BLaER1 treated with 17β-estradiol and CSF1 and Interleukin-3, amounts not matched to agents 10 nM and 100 nM (cell line): ENCODE data around the gene SZRD1.

Source experiments
- H3K27ac ChIP-seq, 11 experiments: shearing (Covaris generic); formaldehyde crosslinking; 2 replicates each; pipeline ENCODE4 v1.8.1; 2022
- H3K27me3 ChIP-seq, 11 experiments: shearing (Covaris generic); formaldehyde crosslinking; 2 replicates each; pipeline ENCODE4 v1.8.1; 2022
- H3K36me3 ChIP-seq, 11 experiments: shearing (Covaris generic); formaldehyde crosslinking; 2 replicates each; pipeline ENCODE4 v1.8.1; 2022
- H3K4me1 ChIP-seq, 10 experiments: shearing (Covaris generic); formaldehyde crosslinking; 2 replicates each; pipeline ENCODE4 v1.8.1; 2022
- H3K4me2 ChIP-seq, 11 experiments: shearing (Covaris generic); formaldehyde crosslinking; 2 replicates each; pipeline ENCODE4 v1.8.1; 2022
- H3K4me3 ChIP-seq, 10 experiments: shearing (Covaris generic); formaldehyde crosslinking; 2 replicates each; pipeline ENCODE4 v1.8.1; 2022
- H3K9ac ChIP-seq, 11 experiments: shearing (Covaris generic); formaldehyde crosslinking; 2 replicates each; pipeline ENCODE4 v1.8.1; 2022
- H3K9me3 ChIP-seq, 11 experiments: shearing (Covaris generic); formaldehyde crosslinking; replicated peaks in 1 of 11; 2 replicates each; pipeline ENCODE4 v1.8.1; 2022
- H4K20me1 ChIP-seq, 11 experiments: shearing (Covaris generic); formaldehyde crosslinking; 2 replicates each; pipeline ENCODE4 v1.8.1; 2022
- Cebpa-rat ChIP-seq, 11 experiments: shearing (Covaris generic); IDR thresholded peaks; 2 replicates each; pipeline ENCODE4 v1.8.1; 2022

Gene SZRD1

GRCh38 chr1:16413191-16413590 is 46.1 kb downstream of the SZRD1 start:
- Histone ChIP-seq H3K27ac (no peak overlapping the region), H3K4me3 (no peak overlapping the region), H3K36me3 (no peaks in the 10 kb centered on the region), H3K9ac (no peak overlapping the region), H3K27me3 (no peaks in the 10 kb centered on the region), H3K9me3 (no peaks in the 10 kb centered on the region), H3K4me2 (no peak overlapping the region), H4K20me1 (no peaks in the 10 kb centered on the region), H3K4me1 (peaks cover 0 to 12% (median 3%) of the 10 kb centered on the region in 10 experiments; a peak in 9 of 20 replicates)
- no peak for TF ChIP-seq Cebpa-rat (IDR thresholded peaks at IDR 0.05)

GRCh38 chr1:16418823-16419425 is 51.9 kb downstream of the SZRD1 start:
- Histone ChIP-seq H4K20me1 (no peaks in the 10 kb centered on the region), H3K4me1 (peaks cover 24 to 35% (median 31%) of the 10 kb centered on the region in 10 experiments), H3K27ac (peak overlapping the region in 3 of 11 experiments; percentile 10 to 76 (median 74); a peak in 3 of 22 replicates), H3K36me3 (no peaks in the 10 kb centered on the region), H3K27me3 (no peaks in the 10 kb centered on the region), H3K9me3 (no peaks in the 10 kb centered on the region), H3K9ac (no peak overlapping the region), H3K4me2 (peak overlapping the region in 6 of 11 experiments; percentile 79 to 90 (median 85); a peak in 9 of 22 replicates), H3K4me3 (no peak overlapping the region)
- TF ChIP-seq Cebpa-rat (IDR thresholded peaks at IDR 0.05): 0 out of 22 replicates have a peak, but pooled peaks of 1 of the 11 experiments have one; percentile 21

GRCh38 chr1:16420424-16421118 is 53.5 kb downstream of the SZRD1 start:
- no peaks in the 10 kb centered on the region for H4K20me1 ChIP-seq
- H3K27ac ChIP-seq: peak overlapping the region in 9 of 11 experiments; percentile 47 to 79 (median 74); a peak in 18 of 22 replicates
- H3K4me3 ChIP-seq: peak overlapping the region in 3 of 10 experiments; percentile 5 to 29 (median 6); a peak in 6 of 20 replicates
- H3K36me3 ChIP-seq: no peaks in the 10 kb centered on the region
- H3K9me3 ChIP-seq: no peaks in the 10 kb centered on the region
- TF ChIP-seq Cebpa-rat (IDR thresholded peaks at IDR 0.05): peak in 7 of 11 experiments; percentile 33 to 89 (median 74); a peak in 12 of 22 replicates
- no peaks in the 10 kb centered on the region for H3K27me3 ChIP-seq
- H3K4me2 ChIP-seq: peak overlapping the region; percentile 58 to 92 (median 85)
- H3K4me1 ChIP-seq: peaks cover 24 to 35% (median 31%) of the 10 kb centered on the region in 10 experiments
- peak overlapping the region in 9 of 11 experiments; percentile 15 to 60 (median 57); a peak in 15 of 22 replicates for H3K9ac ChIP-seq

GRCh38 chr1:16421201-16421600 is 54.2 kb downstream of the SZRD1 start:
- peak overlapping the region in 3 of 10 experiments; percentile 5 to 29 (median 6); a peak in 5 of 20 replicates for H3K4me3 ChIP-seq
- H3K27me3 ChIP-seq: no peaks in the 10 kb centered on the region
- peaks cover 24 to 35% (median 31%) of the 10 kb centered on the region in 10 experiments for H3K4me1 ChIP-seq
- H3K4me2 ChIP-seq: peak overlapping the region; percentile 58 to 92 (median 85)
- H4K20me1 ChIP-seq: no peaks in the 10 kb centered on the region
- peak overlapping the region in 9 of 11 experiments; percentile 8 to 60 (median 52); a peak in 12 of 22 replicates for H3K9ac ChIP-seq
- H3K27ac ChIP-seq: peak overlapping the region in 9 of 11 experiments; percentile 47 to 79 (median 73); a peak in 18 of 22 replicates
- TF ChIP-seq Cebpa-rat (IDR thresholded peaks at IDR 0.05): no peak
- H3K36me3 ChIP-seq: no peaks in the 10 kb centered on the region
- no peaks in the 10 kb centered on the region for H3K9me3 ChIP-seq

GRCh38 chr1:16422041-16422440 is 55.0 kb downstream of the SZRD1 start:
- H3K9ac ChIP-seq: peak overlapping the region in 3 of 11 experiments; percentile 21 to 52 (median 46); a peak in 2 of 22 replicates
- H3K4me3 ChIP-seq: no peak overlapping the region
- H3K27me3 ChIP-seq: no peaks in the 10 kb centered on the region
- H4K20me1 ChIP-seq: no peaks in the 10 kb centered on the region
- H3K9me3 ChIP-seq: no peaks in the 10 kb centered on the region
- H3K4me1 ChIP-seq: peaks cover 24 to 35% (median 31%) of the 10 kb centered on the region in 10 experiments
- H3K4me2 ChIP-seq: peak overlapping the region in 10 of 11 experiments; percentile 58 to 92 (median 86); a peak in 19 of 22 replicates
- no peaks in the 10 kb centered on the region for H3K36me3 ChIP-seq
- H3K27ac ChIP-seq: peak overlapping the region in 8 of 11 experiments; percentile 60 to 79 (median 73); a peak in 13 of 22 replicates
- no peak for TF ChIP-seq Cebpa-rat (IDR thresholded peaks at IDR 0.05)

GRCh38 chr1:16425125-16426025 is 58.3 kb downstream of the SZRD1 start:
- H3K4me2 ChIP-seq: no peak overlapping the region
- no peaks in the 10 kb centered on the region for H3K36me3 ChIP-seq
- no peak for TF ChIP-seq Cebpa-rat (IDR thresholded peaks at IDR 0.05)
- no peak overlapping the region for H3K27ac ChIP-seq
- no peaks in the 10 kb centered on the region for H3K9me3 ChIP-seq
- H4K20me1 ChIP-seq: no peaks in the 10 kb centered on the region
- H3K27me3 ChIP-seq: no peaks in the 10 kb centered on the region
- H3K4me1 ChIP-seq: peaks cover 15 to 20% (median 18%) of the 10 kb centered on the region in 10 experiments
- H3K4me3 ChIP-seq: no peak overlapping the region
- H3K9ac ChIP-seq: no peak overlapping the region

- TF ChIP-seq Cebpa-rat (IDR thresholded peaks at IDR 0.05): no peak
- H3K4me3 ChIP-seq: no peak overlapping the region
- H3K36me3 ChIP-seq: no peaks in the 10 kb centered on the region
- no peaks in the 10 kb centered on the region for H4K20me1 ChIP-seq
- no peak overlapping the region for H3K27ac ChIP-seq
- no peaks in the 10 kb centered on the region for H3K27me3 ChIP-seq
- peaks cover 12 to 24% (median 13%) of the 10 kb centered on the region in 10 experiments for H3K4me1 ChIP-seq
- H3K4me2 ChIP-seq: no peak overlapping the region
- no peaks in the 10 kb centered on the region for H3K9me3 ChIP-seq
- H3K9ac ChIP-seq: no peak overlapping the region
Measured at GRCh38 chr1:16430606-16431005, 63.6 kb downstream of the SZRD1 start.

GRCh38 chr1:16433030-16433429 is 66.0 kb downstream of the SZRD1 start:
- Histone ChIP-seq H3K9me3 (no peaks in the 10 kb centered on the region), H3K4me1 (peaks cover 12 to 24% (median 13%) of the 10 kb centered on the region in 10 experiments), H3K4me2 (peak overlapping the region; percentile 63 to 82 (median 75)), H4K20me1 (no peaks in the 10 kb centered on the region), H3K27ac (peak overlapping the region in 8 of 11 experiments; percentile 2 to 47 (median 25); a peak in 10 of 22 replicates), H3K9ac (peak overlapping the region in 3 of 11 experiments; percentile 8 to 29 (median 20); a peak in 3 of 22 replicates), H3K36me3 (no peaks in the 10 kb centered on the region), H3K4me3 (no peak overlapping the region), H3K27me3 (no peaks in the 10 kb centered on the region)
- TF ChIP-seq Cebpa-rat (IDR thresholded peaks at IDR 0.05): no peak
